MM.1S (cell line): ENCODE data around the gene STMN3.
A peak's percentile ranks its signal among the peaks of the same experiment; 100 is the strongest.

ENCODE experiments used
- DNase-seq: peaks from one replicate; pipeline ENCODE4 v3.0.0-alpha.2; 2015
- H2AFZ ChIP-seq: fragments of 300-600 bp; sonication (generic); 2 replicates; pipeline ENCODE4 v1.6.0; 2016; ENCODE audit warnings: antibody characterized with exemption, low read length
- H3F3A ChIP-seq: fragments of 300-600 bp; sonication (generic); 2 replicates; pipeline ENCODE4 v1.6.1; 2016; ENCODE audit warnings: mild to moderate bottlenecking, antibody characterized with exemption, low read length, moderate library complexity, mixed read lengths; ENCODE audit not compliant: insufficient read depth
- H3K27ac ChIP-seq: fragments of 300-600 bp; sonication (generic); 2 replicates; pipeline ENCODE4 v1.5.1; 2016; ENCODE audit warnings: mild to moderate bottlenecking, low read length
- H3K27me3 ChIP-seq: fragments of 300-600 bp; sonication (generic); replicated peaks from 2 replicates; pipeline ENCODE4 v1.6.0; 2016; ENCODE audit warnings: low read length; ENCODE audit not compliant: insufficient read depth
- H3K36me3 ChIP-seq: fragments of 300-600 bp; sonication (generic); replicated peaks from 2 replicates; pipeline ENCODE4 v1.6.1; 2016; ENCODE audit warnings: mild to moderate bottlenecking, low read length, mixed read lengths; ENCODE audit not compliant: insufficient read depth
- H3K4me1 ChIP-seq: fragments of 300-600 bp; sonication (generic); 2 replicates; pipeline ENCODE4 v1.6.1; 2016; ENCODE audit warnings: low read length, mixed read lengths
- H3K4me2 ChIP-seq: fragments of 300-600 bp; sonication (generic); 2 replicates; pipeline ENCODE4 v1.6.0; 2016; ENCODE audit warnings: low read depth, low read length
- H3K4me3 ChIP-seq: fragments of 300-600 bp; sonication (generic); 2 replicates; pipeline ENCODE4 v1.5.1; 2016; ENCODE audit warnings: low read length, mixed read lengths
- H3K79me2 ChIP-seq: fragments of 300-600 bp; sonication (generic); 2 replicates; pipeline ENCODE4 v1.6.1; 2016; ENCODE audit warnings: mixed run types, low read length, mixed read lengths
- H3K9ac ChIP-seq: fragments of 300-600 bp; sonication (generic); 2 replicates; pipeline ENCODE4 v1.6.1; 2016; ENCODE audit warnings: low read length, mixed read lengths
- H3K9me2 ChIP-seq: fragments of 300-600 bp; sonication (generic); replicated peaks from 2 replicates; pipeline ENCODE4 v1.6.1; 2016; ENCODE audit warnings: mild to moderate bottlenecking, low read length, mixed read lengths; ENCODE audit not compliant: insufficient read depth
- H3K9me3 ChIP-seq: fragments of 300-600 bp; sonication (generic); replicated peaks from 2 replicates; pipeline ENCODE4 v1.6.1; 2016; ENCODE audit warnings: mild to moderate bottlenecking, low read length, mixed read lengths; ENCODE audit not compliant: insufficient read depth
- H4K20me1 ChIP-seq: fragments of 300-600 bp; sonication (generic); 2 replicates; pipeline ENCODE4 v1.6.1; 2016; ENCODE audit warnings: mild to moderate bottlenecking, low read length, moderate library complexity, mixed read lengths; ENCODE audit not compliant: insufficient read depth
- EZH2 ChIP-seq: fragments of 300-600 bp; sonication (generic); optimal IDR thresholded peaks from 2 replicates; pipeline ENCODE3; 2017; ENCODE audit warnings: low read depth, mild to moderate bottlenecking, antibody characterized with exemption, low read length, mixed read lengths
- EZH2phosphoT487 ChIP-seq: fragments of 300-600 bp; sonication (generic); IDR thresholded peaks from 2 replicates; pipeline ENCODE4 v1.6.1; 2018; ENCODE audit warnings: antibody characterized with exemption, low read length
- TF ChIP-seq, protein P1 (sequence below): fragments of 300-600 bp; sonication (generic); IDR thresholded peaks from 2 replicates; pipeline ENCODE4 v1.5.1; 2016; ENCODE audit warnings: antibody characterized with exemption, low read length, mixed read lengths

The STMN3 gene

DNA sequence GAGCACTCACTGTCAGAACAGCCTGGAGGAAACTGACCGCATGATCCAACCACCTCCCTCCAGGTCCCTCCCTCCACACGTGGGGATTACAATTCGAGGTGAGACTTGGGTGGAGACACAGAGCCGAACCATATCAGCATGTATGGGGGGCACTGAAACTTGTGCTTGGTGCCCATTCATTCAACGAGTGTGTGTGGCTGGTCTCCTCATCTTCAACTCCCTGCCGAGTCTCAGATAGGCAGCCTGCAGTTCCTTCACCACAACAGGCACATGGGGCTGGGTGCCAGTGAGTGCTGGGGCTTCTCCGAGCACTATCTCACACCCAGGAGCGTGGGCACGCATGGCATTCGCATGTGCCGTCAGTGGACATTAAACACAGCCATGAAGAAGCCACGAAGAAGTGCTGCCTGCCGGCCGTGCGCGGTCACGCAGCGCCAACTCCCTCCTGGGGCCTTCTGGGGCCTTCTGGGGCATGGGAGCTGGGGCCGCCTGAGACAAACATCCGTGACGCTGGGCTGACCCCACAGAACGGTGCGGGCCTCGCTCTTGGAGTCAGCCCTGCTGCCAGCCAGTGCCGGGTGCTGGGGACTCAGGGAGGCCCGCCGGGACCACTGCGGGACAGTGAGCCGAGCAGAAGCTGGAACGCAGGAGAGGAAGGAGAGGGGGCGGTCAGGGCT is 4.2 kb upstream of the STMN3 start:
- peak overlapping the region; percentile 85; the same call in 1 of the 2 replicates for H3K9ac ChIP-seq
- H3K36me3 ChIP-seq: no peaks in the 10 kb centered on the region
- H2AFZ ChIP-seq: peak overlapping the region; percentile 95
- H3K4me3 ChIP-seq: peak overlapping the region; percentile 95
- H3K9me2 ChIP-seq: no peaks in the 10 kb centered on the region
- H3K4me1 ChIP-seq: 0 out of 2 replicates have a peak, but pooled peaks cover 4% of the 10 kb centered on the region
- H3K79me2 ChIP-seq: peaks cover 21% of the 10 kb centered on the region
- H3F3A ChIP-seq: no peaks in the 10 kb centered on the region
- peaks cover 26% of the 10 kb centered on the region for H3K27me3 ChIP-seq
- no peaks in the 10 kb centered on the region for H4K20me1 ChIP-seq
- H3K9me3 ChIP-seq: no peaks in the 10 kb centered on the region
- no peak for DNase-seq
- H3K27ac ChIP-seq: no peak overlapping the region
- TF ChIP-seq EZH2phosphoT487: no peak
- no peak for TF ChIP-seq EZH2
- TF ChIP-seq, protein P1, sequence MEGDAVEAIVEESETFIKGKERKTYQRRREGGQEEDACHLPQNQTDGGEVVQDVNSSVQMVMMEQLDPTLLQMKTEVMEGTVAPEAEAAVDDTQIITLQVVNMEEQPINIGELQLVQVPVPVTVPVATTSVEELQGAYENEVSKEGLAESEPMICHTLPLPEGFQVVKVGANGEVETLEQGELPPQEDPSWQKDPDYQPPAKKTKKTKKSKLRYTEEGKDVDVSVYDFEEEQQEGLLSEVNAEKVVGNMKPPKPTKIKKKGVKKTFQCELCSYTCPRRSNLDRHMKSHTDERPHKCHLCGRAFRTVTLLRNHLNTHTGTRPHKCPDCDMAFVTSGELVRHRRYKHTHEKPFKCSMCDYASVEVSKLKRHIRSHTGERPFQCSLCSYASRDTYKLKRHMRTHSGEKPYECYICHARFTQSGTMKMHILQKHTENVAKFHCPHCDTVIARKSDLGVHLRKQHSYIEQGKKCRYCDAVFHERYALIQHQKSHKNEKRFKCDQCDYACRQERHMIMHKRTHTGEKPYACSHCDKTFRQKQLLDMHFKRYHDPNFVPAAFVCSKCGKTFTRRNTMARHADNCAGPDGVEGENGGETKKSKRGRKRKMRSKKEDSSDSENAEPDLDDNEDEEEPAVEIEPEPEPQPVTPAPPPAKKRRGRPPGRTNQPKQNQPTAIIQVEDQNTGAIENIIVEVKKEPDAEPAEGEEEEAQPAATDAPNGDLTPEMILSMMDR: no peak
- peak overlapping the region; percentile 70 for H3K4me2 ChIP-seq

DNA sequence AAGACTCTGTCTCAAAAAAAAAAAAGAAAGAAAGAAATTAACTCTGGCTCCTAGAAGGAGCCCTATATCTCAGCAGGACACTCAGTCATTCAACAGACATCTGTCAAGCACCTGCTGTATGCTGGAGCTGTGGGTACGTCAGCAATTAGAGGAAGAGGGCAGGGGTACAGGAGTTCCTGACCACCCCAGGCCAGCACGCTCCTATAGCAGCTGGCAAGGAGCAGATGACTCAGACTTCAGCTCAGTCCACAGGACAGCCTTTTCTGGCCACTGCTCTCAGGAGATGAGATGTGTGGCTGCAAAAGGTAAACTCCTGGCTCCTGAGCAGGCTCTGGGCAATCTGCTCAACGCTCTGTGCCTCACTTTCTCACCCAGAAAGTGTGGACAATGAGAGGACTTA is 3.2 kb upstream of the STMN3 start:
- no peak overlapping the region for H2AFZ ChIP-seq
- H3K4me2 ChIP-seq: no peak overlapping the region
- H3K9me2 ChIP-seq: no peaks in the 10 kb centered on the region
- no peaks in the 10 kb centered on the region for H3K36me3 ChIP-seq
- no peak for DNase-seq
- H3K9me3 ChIP-seq: no peaks in the 10 kb centered on the region
- H3K4me1 ChIP-seq: 0 out of 2 replicates have a peak, but pooled peaks cover 4% of the 10 kb centered on the region
- TF ChIP-seq EZH2 (no peak), EZH2phosphoT487 (no peak)
- H3K4me3 ChIP-seq: no peak overlapping the region
- H3F3A ChIP-seq: no peaks in the 10 kb centered on the region
- H4K20me1 ChIP-seq: no peaks in the 10 kb centered on the region
- no peak overlapping the region for H3K27ac ChIP-seq
- no peak overlapping the region for H3K9ac ChIP-seq
- peaks cover 35% of the 10 kb centered on the region for H3K27me3 ChIP-seq
- peaks cover 21% of the 10 kb centered on the region for H3K79me2 ChIP-seq

DNA sequence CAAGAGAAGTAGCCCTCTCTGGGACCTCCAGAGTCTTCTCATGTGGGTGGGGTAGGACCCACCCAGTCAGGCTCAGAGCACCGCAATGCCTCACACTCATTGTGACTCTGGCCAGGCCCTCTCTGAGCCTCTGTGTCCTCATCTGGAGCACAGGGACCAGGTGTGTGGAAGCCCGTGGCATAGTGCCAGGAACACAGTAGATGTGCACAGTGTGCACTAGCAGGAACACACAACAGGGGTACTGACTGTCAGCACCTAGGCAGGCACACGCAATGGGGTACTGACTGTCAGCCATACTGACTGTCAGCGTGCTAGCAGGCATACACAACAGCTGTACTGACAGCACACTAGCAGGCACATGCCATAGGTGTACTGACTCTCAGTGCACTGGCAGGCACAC is 2.0 kb upstream of the STMN3 start:
- Histone ChIP-seq H3K4me1 (0 out of 2 replicates have a peak, but pooled peaks cover 4% of the 10 kb centered on the region), H3K4me2 (no peak overlapping the region), H3K4me3 (no peak overlapping the region), H3F3A (no peaks in the 10 kb centered on the region), H3K9ac (no peak overlapping the region), H3K27me3 (peaks cover 42% of the 10 kb centered on the region), H2AFZ (no peak overlapping the region), H3K79me2 (peaks cover 11% of the 10 kb centered on the region), H3K9me2 (no peaks in the 10 kb centered on the region), H3K9me3 (no peaks in the 10 kb centered on the region), H3K27ac (no peak overlapping the region), H4K20me1 (no peaks in the 10 kb centered on the region), H3K36me3 (no peaks in the 10 kb centered on the region)
- no peak for DNase-seq
- TF ChIP-seq, protein P1: no peak
- TF ChIP-seq EZH2phosphoT487 (no peak), EZH2 (no peak)
